HepG2 (cell line): ENCODE measurements around the gene SLC17A9.

Experiments used
- AHR ChIP-seq: IDR thresholded peaks from 2 replicates; pipeline ENCODE4 v1.6.1; 2018; ENCODE audit warnings: missing genetic modification reagents, missing compliant biosample characterization
- CCAR2 ChIP-seq: fragments of 200-400 bp; formaldehyde crosslinking; optimal IDR thresholded peaks from 2 replicates; pipeline ENCODE3; 2018; ENCODE audit warnings: low read depth, mild to moderate bottlenecking, low read length, moderate library complexity
- POLR2AphosphoS5 ChIP-seq: IDR thresholded peaks from 2 replicates; pipeline ENCODE4 v1.6.1; 2012; ENCODE audit warnings: low read depth, low read length
- THAP7 ChIP-seq: sonication (generic); formaldehyde crosslinking; IDR thresholded peaks from 2 replicates; pipeline ENCODE4 v1.8.1; 2023; ENCODE audit warnings: mild to moderate bottlenecking, missing genetic modification reagents
- ZZZ3 ChIP-seq: sonication (generic); formaldehyde crosslinking; IDR thresholded peaks from 2 replicates; pipeline ENCODE4 v1.4.0; 2020; ENCODE audit warnings: missing genetic modification reagents, mild to moderate bottlenecking, borderline replicate concordance
- TF ChIP-seq, protein P1 (sequence below), 2 experiments: IDR thresholded peaks; 2 replicates each; pipeline ENCODE4 v1.6.1; 2011 to 2012; ENCODE audit warnings: low read length in 2 of 2, borderline replicate concordance in 1 of 2, low read depth in 1 of 2, mild to moderate bottlenecking in 1 of 2, moderate library complexity in 1 of 2
- TF ChIP-seq, protein P2 (sequence below): IDR thresholded peaks from 2 replicates; pipeline ENCODE4 v1.6.1; 2016
- TF ChIP-seq, protein P3 (sequence below): sonication (generic); formaldehyde crosslinking; IDR thresholded peaks from 2 replicates; pipeline ENCODE4 v1.4.0; 2020; ENCODE audit warnings: mild to moderate bottlenecking, missing genetic modification reagents
- TF ChIP-seq, protein P4 (sequence below): sonication (generic); formaldehyde crosslinking; IDR thresholded peaks from 2 replicates; pipeline ENCODE4 v1.4.0; 2020; ENCODE audit warnings: missing genetic modification reagents, borderline replicate concordance
- TF ChIP-seq, protein P5 (sequence below): sonication (generic); formaldehyde crosslinking; IDR thresholded peaks from 2 replicates; pipeline ENCODE4 v1.8.1; 2023; ENCODE audit warnings: missing genetic modification reagents, inconsistent platforms, borderline replicate concordance
- TF ChIP-seq, protein P6 (sequence below): sonication (generic); formaldehyde crosslinking; IDR thresholded peaks from 2 replicates; pipeline ENCODE4 v1.5.0; 2020; ENCODE audit warnings: mild to moderate bottlenecking, missing genetic modification reagents
- TF ChIP-seq, protein P7 (sequence below): conservative IDR thresholded peaks from 2 replicates; pipeline ENCODE4 v1.6.1; 2018; ENCODE audit warnings: missing genetic modification reagents

DNA sequence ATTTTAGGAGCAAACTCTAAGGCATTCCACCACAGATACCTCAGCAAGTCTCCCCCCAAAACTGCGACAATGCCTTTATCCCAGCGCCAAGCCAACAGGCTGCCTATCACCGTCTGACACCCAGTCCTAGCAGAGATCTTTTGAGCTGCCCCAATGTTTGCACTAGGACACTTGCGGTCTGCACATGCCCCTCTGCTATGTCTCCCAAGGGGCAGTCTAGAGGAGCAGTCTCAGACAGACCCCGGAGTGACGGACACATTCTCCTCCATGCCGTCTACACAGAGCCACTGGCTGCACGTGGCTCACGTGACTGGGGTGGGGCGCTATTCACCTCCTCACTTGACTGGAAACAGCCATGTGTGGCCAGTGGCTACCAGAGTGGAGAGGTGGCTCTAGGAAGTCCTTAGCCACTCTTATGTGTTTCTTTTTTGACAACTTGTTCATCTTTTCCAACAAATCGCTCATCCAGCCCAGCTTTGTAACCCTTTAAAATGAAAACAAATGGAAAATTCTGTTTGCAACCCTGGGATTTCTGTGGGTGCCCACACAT, 42.2 kb upstream of the SLC17A9 start:
- TF ChIP-seq ZZZ3 (CRISPR knock-in tag) (no peak), AHR (no peak), POLR2AphosphoS5 (no peak; the same call in 1 of the 2 replicates), THAP7 (peak; percentile 30; the same call in 1 of the 2 replicates), CCAR2 (no peak)
- TF ChIP-seq, protein P1, sequence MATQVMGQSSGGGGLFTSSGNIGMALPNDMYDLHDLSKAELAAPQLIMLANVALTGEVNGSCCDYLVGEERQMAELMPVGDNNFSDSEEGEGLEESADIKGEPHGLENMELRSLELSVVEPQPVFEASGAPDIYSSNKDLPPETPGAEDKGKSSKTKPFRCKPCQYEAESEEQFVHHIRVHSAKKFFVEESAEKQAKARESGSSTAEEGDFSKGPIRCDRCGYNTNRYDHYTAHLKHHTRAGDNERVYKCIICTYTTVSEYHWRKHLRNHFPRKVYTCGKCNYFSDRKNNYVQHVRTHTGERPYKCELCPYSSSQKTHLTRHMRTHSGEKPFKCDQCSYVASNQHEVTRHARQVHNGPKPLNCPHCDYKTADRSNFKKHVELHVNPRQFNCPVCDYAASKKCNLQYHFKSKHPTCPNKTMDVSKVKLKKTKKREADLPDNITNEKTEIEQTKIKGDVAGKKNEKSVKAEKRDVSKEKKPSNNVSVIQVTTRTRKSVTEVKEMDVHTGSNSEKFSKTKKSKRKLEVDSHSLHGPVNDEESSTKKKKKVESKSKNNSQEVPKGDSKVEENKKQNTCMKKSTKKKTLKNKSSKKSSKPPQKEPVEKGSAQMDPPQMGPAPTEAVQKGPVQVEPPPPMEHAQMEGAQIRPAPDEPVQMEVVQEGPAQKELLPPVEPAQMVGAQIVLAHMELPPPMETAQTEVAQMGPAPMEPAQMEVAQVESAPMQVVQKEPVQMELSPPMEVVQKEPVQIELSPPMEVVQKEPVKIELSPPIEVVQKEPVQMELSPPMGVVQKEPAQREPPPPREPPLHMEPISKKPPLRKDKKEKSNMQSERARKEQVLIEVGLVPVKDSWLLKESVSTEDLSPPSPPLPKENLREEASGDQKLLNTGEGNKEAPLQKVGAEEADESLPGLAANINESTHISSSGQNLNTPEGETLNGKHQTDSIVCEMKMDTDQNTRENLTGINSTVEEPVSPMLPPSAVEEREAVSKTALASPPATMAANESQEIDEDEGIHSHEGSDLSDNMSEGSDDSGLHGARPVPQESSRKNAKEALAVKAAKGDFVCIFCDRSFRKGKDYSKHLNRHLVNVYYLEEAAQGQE (IDR thresholded peaks at IDR 0.05; ENCODE audit: borderline replicate concordance in 1 of 2, low read depth in 1 of 2, low read length in 2 of 2) = no peak
- TF ChIP-seq, protein P2, sequence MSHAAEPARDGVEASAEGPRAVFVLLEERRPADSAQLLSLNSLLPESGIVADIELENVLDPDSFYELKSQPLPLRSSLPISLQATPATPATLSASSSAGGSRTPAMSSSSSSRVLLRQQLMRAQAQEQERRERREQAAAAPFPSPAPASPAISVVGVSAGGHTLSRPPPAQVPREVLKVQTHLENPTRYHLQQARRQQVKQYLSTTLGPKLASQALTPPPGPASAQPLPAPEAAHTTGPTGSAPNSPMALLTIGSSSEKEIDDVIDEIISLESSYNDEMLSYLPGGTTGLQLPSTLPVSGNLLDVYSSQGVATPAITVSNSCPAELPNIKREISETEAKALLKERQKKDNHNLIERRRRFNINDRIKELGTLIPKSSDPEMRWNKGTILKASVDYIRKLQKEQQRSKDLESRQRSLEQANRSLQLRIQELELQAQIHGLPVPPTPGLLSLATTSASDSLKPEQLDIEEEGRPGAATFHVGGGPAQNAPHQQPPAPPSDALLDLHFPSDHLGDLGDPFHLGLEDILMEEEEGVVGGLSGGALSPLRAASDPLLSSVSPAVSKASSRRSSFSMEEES (CRISPR knock-in tag) = no peak
- TF ChIP-seq, protein P3, sequence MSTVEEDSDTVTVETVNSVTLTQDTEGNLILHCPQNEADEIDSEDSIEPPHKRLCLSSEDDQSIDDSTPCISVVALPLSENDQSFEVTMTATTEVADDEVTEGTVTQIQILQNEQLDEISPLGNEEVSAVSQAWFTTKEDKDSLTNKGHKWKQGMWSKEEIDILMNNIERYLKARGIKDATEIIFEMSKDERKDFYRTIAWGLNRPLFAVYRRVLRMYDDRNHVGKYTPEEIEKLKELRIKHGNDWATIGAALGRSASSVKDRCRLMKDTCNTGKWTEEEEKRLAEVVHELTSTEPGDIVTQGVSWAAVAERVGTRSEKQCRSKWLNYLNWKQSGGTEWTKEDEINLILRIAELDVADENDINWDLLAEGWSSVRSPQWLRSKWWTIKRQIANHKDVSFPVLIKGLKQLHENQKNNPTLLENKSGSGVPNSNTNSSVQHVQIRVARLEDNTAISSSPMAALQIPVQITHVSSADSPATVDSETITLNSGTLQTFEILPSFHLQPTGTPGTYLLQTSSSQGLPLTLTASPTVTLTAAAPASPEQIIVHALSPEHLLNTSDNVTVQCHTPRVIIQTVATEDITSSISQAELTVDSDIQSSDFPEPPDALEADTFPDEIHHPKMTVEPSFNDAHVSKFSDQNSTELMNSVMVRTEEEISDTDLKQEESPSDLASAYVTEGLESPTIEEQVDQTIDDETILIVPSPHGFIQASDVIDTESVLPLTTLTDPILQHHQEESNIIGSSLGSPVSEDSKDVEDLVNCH (CRISPR knock-in tag) = no peak
- TF ChIP-seq, protein P4, sequence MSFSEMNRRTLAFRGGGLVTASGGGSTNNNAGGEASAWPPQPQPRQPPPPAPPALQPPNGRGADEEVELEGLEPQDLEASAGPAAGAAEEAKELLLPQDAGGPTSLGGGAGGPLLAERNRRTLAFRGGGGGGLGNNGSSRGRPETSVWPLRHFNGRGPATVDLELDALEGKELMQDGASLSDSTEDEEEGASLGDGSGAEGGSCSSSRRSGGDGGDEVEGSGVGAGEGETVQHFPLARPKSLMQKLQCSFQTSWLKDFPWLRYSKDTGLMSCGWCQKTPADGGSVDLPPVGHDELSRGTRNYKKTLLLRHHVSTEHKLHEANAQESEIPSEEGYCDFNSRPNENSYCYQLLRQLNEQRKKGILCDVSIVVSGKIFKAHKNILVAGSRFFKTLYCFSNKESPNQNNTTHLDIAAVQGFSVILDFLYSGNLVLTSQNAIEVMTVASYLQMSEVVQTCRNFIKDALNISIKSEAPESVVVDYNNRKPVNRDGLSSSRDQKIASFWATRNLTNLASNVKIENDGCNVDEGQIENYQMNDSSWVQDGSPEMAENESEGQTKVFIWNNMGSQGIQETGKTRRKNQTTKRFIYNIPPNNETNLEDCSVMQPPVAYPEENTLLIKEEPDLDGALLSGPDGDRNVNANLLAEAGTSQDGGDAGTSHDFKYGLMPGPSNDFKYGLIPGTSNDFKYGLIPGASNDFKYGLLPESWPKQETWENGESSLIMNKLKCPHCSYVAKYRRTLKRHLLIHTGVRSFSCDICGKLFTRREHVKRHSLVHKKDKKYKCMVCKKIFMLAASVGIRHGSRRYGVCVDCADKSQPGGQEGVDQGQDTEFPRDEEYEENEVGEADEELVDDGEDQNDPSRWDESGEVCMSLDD (CRISPR knock-in tag) = no peak
- TF ChIP-seq, protein P5, sequence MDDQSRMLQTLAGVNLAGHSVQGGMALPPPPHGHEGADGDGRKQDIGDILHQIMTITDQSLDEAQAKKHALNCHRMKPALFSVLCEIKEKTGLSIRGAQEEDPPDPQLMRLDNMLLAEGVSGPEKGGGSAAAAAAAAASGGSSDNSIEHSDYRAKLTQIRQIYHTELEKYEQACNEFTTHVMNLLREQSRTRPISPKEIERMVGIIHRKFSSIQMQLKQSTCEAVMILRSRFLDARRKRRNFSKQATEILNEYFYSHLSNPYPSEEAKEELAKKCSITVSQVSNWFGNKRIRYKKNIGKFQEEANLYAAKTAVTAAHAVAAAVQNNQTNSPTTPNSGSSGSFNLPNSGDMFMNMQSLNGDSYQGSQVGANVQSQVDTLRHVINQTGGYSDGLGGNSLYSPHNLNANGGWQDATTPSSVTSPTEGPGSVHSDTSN (CRISPR knock-in tag) = no peak
- TF ChIP-seq, protein P6, sequence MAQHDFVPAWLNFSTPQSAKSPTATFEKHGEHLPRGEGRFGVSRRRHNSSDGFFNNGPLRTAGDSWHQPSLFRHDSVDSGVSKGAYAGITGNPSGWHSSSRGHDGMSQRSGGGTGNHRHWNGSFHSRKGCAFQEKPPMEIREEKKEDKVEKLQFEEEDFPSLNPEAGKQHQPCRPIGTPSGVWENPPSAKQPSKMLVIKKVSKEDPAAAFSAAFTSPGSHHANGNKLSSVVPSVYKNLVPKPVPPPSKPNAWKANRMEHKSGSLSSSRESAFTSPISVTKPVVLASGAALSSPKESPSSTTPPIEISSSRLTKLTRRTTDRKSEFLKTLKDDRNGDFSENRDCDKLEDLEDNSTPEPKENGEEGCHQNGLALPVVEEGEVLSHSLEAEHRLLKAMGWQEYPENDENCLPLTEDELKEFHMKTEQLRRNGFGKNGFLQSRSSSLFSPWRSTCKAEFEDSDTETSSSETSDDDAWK (CRISPR knock-in tag) = no peak
- TF ChIP-seq, protein P7, sequence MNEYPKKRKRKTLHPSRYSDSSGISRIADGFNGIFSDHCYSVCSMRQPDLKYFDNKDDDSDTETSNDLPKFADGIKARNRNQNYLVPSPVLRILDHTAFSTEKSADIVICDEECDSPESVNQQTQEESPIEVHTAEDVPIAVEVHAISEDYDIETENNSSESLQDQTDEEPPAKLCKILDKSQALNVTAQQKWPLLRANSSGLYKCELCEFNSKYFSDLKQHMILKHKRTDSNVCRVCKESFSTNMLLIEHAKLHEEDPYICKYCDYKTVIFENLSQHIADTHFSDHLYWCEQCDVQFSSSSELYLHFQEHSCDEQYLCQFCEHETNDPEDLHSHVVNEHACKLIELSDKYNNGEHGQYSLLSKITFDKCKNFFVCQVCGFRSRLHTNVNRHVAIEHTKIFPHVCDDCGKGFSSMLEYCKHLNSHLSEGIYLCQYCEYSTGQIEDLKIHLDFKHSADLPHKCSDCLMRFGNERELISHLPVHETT (CRISPR knock-in tag) = no peak
